GM18867 (cell line): Measurements from ENCODE around the gene RTN4RL2.

Experiments
- ATAC-seq: cut with Tn5 transposase; IDR thresholded peaks from one replicate; pipeline ENCODE4 v1.9.1; 2021; ENCODE audit warnings: mild to moderate bottlenecking, moderate library complexity; ENCODE audit not compliant: unreplicated experiment

The RTN4RL2 gene

GRCh38 chr11:57523419-57523818 lies 63.1 kb downstream of the RTN4RL2 start:
- ATAC-seq: no peak
